HG03571 (cell line): ENCODE results near the gene EPB42.
A peak's percentile ranks its signal among the peaks of the same experiment; 100 is the strongest.
"Not testable (repeated sequence)": the region's sequence is repeated elsewhere in the genome, so short reads cannot be mapped to it uniquely, and the experiment has no call there.

Source experiments
- ATAC-seq: cut with Tn5 transposase; IDR thresholded peaks from one replicate; pipeline ENCODE4 v1.9.1; 2021; ENCODE audit not compliant: unreplicated experiment

Gene EPB42

DNA sequence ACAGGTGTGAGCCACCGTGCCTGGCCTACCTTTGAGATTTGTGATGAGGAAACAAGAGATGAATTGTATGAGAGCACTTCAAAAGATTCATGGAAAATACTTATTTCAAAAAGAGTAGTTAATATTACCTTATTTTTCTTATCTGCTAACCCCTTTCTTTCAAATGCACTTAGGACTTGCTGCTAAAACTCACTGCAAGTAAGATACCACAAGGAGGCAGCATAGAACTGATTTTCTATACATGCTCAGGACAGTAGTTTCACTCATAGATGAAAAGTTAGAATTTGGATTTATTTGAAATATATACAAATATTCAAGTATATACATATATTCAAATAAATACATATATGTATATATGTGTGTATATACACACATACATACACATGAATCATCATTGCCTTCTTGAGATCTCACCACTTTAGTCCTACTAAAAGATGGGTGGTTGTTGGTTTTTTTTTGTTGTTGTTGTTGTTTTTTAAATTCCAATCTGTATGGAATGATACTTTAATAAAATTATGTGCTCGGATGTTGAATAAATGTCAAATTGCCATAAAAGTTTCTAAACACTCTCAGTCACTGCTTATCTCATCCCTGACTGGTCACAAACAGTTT lies 33.2 kb downstream of the EPB42 start:
- ATAC-seq = no peak

DNA sequence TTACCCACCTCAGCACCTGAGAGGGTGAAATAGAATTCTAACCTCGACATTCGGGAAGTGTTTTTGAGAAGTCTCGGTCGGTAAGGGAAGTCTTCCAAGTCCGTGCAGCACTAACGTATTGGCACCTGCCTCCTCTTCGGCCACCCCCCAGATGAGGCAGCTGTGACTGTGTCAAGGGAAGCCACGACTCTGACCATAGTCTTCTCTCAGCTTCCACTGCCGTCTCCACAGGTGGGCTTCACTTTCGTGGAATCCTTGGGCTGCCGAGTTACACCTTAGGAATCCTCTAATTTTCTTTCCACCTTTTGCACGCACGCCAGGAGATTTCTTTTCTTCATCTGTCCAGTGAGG lies 34.8 kb downstream of the EPB42 start:
- ATAC-seq = no peak

DNA sequence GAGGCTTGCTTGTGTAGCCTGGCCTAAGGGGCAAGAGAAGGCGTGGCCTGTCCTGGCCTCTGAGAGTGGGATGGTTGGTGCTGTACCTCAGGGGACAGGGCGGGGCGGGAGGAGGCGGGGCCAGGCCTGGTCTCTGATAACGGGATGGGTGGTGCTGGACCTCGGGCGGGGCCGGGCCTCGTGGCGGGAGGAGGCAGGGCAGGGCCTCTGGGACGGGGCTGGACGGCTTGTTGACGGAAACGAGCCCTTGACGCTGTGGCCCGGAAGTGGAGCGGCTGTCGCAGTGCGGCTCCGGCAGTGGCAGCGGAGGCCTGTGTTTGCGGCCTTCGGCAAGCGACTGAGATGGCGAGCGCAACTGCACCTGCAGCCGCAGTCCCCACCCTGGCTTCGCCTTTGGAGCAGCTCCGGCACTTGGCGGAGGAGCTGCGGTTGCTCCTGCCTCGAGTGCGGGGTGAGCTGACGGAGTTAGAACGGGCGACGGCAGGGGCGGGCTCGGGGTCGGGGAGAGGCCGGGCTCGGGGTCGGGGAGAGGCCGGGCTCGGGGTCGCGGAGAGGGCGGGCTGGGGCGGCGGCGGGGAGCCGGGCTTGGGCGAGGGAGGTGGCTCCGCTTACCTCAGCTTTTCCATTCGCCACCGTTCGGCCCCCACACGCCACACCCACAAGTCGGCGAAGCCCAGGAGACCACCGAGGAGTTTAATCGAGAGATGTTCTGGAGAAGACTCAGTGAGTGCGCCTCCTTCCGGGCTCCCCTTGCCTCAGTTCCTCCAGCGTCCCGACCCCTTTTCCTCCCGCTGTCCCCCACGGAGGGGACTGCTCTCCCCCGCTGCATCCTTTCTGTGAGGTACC lies 35.4 kb downstream of the EPB42 start, which contains the start of gene CCNDBP1:
CCNDBP1 (plus strand) TSS at position 247 of the 846 bp plus-strand sequence; CDS start at position 343, 96 bp downstream.
- ATAC-seq = peak; percentile 94

DNA sequence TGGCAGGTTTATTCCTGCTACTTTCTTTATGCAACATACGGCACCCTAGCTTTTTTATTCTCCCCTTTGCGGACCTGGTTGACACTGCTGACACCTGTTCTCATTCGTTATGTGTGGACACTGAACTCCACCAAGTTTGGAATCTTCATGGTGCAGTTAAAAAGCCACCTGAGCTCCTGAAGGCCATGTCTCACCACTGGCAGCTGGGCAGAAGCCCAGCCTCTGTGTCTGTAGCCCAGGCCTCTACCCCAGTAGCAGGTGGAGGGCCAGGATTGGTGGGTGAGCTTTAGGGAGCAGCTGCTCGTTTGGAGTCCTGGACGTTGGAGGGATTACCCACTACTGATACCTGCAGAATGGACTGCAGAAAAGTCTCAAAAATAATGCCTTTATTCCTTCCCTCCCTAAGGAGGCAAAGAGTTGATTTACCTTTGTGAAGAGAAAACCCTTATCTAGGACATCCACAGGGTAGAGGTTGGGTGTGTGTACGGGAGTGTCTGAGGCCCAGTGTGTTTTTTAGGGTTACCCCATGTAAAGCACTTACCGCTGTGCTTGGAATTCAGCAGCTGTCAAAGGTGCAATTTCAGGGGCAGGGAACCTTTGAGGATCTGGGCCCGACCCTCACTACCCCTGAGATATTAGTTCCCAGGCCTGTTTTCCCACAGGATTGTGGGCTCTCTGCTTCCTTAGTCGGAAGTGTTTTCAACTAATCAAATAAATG lies 36.3 kb downstream of the EPB42 start:
- ATAC-seq = no peak

DNA sequence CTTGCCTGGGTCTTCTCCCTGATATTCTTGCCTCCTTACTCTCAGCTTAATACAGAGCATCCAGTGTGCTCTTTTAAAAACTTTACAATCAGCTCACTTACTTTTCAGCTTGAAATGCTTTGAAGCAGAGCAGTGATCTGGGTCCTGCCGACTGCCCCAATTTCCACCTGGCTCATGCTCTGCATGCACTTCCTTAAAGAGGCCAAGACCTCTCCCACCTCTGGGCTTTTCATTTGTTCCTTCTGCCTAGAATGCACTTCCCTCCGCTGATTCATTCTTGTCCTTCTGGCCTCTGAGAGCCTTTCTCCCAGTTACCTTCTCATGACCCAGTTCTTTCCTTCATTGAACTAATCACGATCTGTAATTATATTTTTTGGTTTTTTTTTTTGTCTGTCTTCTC lies 37.5 kb downstream of the EPB42 start:
- ATAC-seq = no peak

DNA sequence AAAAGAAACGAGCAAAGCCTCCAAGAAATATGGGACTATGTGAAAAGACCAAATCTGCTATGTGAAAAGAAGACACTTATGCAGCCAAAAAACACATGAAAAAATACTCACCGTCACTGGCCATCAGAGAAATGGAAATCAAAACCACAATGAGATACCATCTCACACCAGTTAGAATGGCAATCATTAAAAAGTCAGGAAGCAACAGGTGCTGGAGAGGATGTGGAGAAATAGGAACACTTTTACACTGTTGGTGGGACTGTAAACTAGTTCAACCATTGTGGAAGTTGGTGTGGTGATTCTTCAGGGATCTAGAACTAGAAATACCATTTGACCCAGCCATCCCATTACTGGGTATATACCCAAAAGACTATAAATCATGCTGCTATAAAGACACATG lies 43.7 kb downstream of the EPB42 start:
- not testable (repeated sequence) for ATAC-seq

DNA sequence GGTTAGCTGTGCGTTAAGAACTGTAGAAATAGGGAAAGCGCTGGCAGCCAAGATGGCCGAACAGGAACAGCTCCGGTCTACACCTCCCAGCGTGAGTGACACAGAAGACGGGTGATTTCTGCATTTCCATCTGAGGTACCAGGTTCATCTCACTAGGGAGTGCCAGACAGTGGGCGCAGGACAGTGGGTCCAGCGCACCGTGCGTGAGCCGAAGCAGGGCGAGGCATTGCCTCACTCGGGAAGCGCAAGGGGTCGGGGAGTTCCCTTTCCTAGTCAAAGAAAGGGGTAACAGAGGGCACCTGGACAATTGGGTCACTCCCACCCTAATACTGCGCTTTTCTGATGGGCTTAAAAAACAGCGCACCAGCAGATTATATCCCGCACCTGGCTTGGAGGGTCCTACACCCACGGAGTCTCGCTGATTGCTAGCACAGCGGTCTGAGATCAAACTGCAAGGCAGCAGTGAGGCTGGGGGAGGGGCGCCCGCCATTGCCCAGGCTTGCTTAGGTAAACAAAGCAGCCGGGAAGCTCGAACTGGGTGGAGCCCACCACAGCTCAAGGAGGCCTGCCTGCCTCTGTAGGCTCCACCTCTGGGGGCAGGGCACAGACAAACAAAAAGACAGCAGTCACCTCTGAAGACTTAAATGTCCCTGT lies 45.0 kb downstream of the EPB42 start:
- not testable (repeated sequence) for ATAC-seq

DNA sequence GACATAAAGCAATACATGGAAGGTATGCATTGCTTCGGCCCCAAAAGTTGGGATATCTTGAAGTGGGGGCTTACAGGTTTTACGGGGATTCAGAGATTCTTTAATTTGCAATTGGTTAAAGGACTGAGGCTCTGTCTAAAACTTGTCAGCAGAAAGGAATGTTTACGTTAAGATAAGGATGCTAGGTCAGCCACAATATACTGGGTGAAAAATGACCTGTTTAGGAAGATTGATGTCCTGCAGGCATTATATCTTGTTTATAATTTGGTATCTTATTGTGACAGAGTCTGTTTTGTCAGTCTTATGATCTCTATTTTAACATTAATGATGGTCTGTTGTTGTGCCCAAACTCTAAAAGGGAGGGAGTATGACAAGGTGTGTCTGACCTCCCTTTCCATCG lies 50.9 kb downstream of the EPB42 start:
- no peak for ATAC-seq

DNA sequence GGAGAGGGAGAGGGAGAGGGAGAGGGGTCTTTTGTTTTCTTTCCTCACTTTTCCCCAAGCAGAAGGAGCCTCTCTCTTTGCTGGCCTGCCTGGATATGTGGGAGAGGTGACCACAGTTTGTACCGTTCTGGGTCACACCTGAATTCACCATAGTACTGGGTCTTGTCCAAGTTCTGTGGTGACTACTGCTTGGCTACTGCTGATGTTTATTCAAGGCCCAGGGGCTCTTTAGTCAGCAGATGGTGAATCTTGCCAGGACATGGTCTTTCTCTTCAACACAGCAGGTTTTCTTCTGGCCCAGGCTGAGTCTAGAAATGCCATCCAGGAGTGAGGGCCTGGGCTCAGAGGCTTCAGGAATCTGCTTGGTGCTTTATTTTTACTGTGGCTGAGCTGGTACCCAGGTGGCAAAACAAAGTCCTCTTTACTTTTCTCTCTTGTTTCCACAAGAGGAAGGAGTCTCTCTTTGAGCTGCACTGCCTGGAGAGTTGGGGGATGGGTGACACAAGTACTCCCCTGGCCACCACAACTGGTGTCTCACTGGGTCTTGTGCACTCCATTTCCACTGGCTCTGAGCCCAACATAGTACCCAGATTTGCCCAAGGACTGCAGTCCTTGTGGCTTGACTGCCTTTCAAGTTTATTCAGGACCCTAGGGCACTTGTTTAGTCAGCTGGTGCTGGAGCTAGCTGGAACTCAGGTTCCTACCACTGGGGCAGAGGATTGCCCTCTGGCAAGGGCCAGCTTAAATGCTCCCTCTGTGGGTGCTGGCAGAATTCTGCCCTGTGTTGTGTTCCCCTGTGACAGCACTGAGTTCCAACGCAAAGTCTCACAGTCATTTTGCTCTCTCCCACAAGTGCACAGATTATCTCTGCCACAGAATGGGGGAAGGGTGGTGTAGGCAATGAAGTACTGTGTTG lies 52.4 kb downstream of the EPB42 start:
- no peak for ATAC-seq

DNA sequence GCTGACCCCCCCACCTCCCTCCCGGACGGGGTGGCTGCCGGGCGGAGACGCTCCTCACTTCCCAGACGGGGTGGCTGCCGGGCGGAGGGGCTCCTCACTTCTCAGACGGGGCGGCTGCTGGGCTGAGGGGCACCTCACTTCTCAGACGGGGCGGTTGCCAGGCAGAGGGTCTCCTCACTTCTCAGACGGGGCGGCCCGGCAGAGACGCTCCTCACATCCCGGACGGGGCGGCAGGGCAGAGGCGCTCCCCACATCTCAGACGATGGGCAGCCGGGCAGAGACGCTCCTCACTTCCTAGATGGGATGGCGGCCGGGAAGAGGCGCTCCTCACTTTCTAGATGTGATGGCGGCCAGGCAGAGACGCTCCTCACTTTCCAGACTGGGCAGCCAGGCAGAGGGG lies 53.6 kb downstream of the EPB42 start:
- ATAC-seq = not testable (repeated sequence)

DNA sequence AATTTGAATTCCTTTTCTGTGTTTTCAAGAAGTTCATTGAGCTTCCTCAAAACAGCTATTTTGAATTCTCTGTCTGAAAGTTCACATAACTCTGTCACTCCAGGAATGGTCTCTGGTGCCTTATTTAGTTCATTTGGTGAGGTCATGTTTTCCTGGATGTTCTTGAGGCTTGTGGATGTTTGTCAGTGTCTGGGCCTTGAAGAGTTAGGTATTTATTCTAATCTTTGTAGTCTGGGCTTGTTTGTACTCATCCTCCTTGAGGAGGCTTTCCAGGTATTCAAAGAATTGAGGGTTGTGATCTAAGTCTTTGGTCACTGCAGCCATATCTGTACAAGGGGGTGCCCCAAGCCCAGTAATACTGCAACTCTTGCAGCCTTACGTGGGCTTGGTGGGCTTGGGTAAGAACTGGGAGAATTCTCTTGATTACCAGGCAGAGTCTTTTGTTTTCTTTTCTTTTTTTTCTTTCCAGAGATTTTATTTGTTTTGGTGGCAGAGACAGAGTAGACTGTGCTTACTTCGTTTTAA lies 55.0 kb downstream of the EPB42 start:
- no peak for ATAC-seq

DNA sequence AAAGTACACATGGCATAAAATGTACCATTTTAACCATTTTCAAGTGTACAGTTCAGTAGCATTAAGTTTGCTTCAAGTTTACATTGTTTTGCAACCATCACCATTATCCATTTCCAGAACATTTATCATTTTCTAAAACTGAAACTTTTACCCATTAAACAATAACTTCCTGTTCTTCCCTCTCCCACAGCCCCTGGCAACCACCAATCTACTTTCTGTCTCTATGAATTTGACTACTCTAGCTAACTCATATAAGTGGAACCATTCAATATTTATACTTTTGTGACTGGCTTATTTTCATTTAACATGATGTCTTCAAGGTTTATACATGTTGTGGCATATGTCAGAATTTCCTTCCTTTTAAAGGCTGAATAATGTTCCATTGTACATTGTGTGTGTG lies 67.5 kb downstream of the EPB42 start:
- ATAC-seq = no peak

DNA sequence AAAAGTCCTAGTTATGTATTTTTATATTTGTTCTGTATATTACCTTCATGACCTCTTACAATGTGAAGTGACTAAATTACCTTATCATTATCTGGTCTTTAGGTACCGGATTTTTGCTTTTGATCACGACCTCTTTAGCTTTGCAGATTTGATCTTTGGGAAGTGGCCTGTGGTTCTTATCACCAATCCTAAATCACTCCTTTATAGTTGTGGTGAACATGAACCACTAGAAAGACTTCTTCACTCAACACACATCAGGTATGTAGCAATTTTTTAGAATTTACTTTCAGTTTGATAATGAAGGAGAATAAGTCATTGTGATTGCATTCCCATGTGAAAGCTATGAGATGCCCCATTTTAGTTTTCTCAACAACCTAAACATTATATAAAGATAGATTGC lies 69.1 kb downstream of the EPB42 start:
- ATAC-seq = no peak

DNA sequence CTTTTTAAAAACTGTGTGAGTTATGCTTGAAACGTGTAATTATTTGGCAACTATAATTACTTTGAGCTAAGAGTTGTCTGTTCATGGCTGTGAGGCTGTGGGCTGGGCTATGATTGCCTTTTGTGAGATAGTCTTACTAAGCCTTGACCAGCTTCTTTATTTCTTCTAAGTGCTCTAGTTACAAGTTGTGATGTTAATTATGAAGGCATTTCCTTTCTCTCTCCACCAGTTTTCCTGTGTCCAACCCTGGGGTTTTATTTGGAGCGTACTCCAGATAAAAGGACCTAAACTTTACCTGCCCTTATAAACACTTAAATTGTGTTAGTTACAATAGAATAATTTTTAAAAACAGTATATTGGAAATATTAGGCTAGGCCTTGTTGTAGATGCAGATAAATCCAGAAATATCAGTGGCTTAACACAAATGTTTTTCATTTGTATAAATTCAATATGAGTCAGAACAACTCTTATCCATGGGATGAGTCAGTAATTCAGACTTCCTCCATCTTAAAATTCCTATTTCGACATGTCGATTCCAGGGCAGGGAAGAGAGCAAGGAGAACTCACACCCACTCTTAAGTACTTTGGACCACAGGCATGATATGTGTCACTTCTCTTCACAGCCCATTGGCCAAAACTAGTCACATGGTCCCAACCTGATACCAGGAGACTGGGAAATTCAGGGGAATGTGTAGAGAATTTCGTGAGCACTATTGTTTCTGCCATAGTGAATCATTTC lies 70.5 kb downstream of the EPB42 start:
- ATAC-seq = no peak
